Measurements from ENCODE around the gene HEATR5A. TPM values are rescaled to one million over a fixed set of nuclear protein-coding genes. Genes with fewer than 3 reads are reported as not detected.
"Not testable (repeated sequence)": the region's sequence is repeated elsewhere in the genome, so short reads cannot be mapped to it uniquely, and the experiment has no call there.

The HEATR5A gene
- total and polyA plus RNA-seq, 10 of the 15 experiments (the other 5 are each of a cell fraction or from before 2014, with no cell fraction given): 5.1 to 37.1 (median 13.8) TPM

DNA sequence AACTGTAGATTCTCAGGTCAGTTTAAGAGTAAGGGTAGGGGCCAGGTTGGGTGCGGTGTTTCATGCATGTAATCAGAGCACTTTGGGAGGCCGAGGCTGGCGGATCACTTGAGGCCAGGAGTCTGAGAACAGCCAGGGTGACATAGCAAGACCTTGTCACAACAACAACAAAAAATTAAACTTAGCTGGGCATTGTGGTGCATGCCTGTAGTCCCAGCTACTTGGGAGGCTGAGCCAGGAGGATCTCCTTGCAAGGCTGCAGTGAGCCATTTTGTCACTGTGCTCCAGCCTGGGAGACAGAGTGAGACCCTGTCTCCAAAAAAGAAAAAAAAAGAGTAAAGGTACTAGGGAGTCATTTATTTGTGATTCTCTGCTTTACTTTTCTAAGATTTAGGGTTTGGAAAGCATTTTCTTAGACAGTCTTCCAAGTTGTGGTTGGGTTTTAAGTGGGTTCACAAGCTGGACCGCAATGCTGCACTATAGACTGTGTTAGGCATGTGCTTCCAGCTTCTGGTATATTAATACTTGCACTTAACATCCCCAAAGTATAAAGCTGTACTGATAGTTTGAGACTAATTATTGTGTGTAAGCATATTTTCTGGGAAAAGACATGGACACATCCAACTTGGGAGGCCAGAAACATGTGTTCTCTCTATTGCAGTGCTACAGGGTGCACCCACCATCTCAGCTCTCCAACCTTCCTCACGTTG lies 163.7 kb downstream of the HEATR5A start (continued):
- TF ChIP-seq, protein P1, sequence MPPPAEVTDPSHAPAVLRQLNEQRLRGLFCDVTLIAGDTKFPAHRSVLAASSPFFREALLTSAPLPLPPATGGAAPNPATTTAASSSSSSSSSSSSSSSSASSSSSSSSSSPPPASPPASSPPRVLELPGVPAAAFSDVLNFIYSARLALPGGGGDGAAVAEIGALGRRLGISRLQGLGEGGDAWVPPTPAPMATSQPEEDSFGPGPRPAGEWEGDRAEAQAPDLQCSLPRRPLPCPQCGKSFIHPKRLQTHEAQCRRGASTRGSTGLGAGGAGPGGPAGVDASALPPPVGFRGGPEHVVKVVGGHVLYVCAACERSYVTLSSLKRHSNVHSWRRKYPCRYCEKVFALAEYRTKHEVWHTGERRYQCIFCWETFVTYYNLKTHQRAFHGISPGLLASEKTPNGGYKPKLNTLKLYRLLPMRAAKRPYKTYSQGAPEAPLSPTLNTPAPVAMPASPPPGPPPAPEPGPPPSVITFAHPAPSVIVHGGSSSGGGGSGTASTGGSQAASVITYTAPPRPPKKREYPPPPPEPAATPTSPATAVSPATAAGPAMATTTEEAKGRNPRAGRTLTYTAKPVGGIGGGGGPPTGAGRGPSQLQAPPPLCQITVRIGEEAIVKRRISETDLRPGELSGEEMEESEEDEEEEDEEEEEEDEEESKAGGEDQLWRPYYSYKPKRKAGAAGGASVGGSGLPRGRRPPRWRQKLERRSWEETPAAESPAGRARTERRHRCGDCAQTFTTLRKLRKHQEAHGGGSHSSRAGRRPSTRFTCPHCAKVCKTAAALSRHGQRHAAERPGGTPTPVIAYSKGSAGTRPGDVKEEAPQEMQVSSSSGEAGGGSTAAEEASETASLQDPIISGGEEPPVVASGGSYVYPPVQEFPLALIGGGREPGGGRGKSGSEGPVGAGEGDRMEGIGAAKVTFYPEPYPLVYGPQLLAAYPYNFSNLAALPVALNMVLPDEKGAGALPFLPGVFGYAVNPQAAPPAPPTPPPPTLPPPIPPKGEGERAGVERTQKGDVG (CRISPR knock-in tag; IDR thresholded peaks at IDR 0.05): no peak

DNA sequence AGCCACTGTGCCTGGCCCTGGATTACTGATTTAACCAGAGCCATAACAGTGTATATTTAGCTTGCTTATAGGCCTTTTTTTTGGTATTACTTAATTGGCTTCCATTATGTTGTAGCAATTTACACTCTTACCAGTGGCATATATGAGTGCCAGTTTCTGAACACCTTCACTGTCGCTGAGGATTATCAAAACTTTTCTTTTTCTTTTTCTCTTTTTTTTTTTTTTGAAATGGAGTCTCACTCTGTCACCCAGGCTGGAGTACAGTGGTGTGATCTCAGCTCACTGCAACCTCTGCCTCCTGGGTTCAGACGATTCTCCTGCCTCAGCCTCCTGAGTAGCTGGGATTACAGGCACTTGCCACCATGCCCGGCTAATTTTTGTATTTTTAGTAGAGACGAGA lies 164.4 kb downstream of the HEATR5A start:
- POLR2A ChIA-PET: interaction anchor here (1.3 kb wide), 1 partner anchor 10 kb away, joined by 3 read pairs; no protein-coding TSS in a partner anchor

More for the DNA sequence above, 164.4 kb downstream of the HEATR5A start:
- CTCF ChIA-PET: interaction anchor here (0.6 kb wide), 1 partner anchor 9 kb away, joined by 3 read pairs; no protein-coding TSS in a partner anchor
- H3K9ac ChIP-seq (ENCODE audit: control insufficient read depth, insufficient read depth, low read length); SMC1A ChIA-PET (ENCODE audit: uncharacterized antibody, unreplicated experiment); H3K4me2 ChIP-seq (ENCODE audit: control insufficient read depth, insufficient read depth); RAD21 ChIA-PET (ENCODE audit: unreplicated experiment); DNase-seq (ENCODE audit: low read depth, low spot score); FAIRE-seq; H3K4me3 ChIP-seq; H3K4me1 ChIP-seq (ENCODE audit: control insufficient read depth, insufficient read depth, low read length); H2AFZ ChIP-seq (ENCODE audit: control insufficient read depth, low read depth, low read length); H3K27ac ChIP-seq (ENCODE audit: control insufficient read depth, insufficient read depth); H3K36me3 ChIP-seq (ENCODE audit: control insufficient read depth in 2 of 2, insufficient read depth in 2 of 2, low read length in 1 of 2); BruUV-seq (replicated peaks); H3K27me3 ChIP-seq (replicated peaks in 1 of 2; ENCODE audit: control insufficient read depth in 2 of 2, insufficient read depth in 2 of 2, low read length in 1 of 2); H4K20me1 ChIP-seq (ENCODE audit: control insufficient read depth, insufficient read depth); in situ Hi-C loops (cut with MboI); ATAC-seq; intact Hi-C loops (cut with micrococcal nuclease; ENCODE audit: unreplicated experiment); H3K9me3 ChIP-seq (replicated peaks; ENCODE audit: control insufficient read depth, insufficient read depth, low read length); H3K79me2 ChIP-seq (ENCODE audit: control insufficient read depth, insufficient read depth, low read length): not testable (repeated sequence)
- 60% methylated on average over 4 of the region's 4 CpGs for WGBS (ENCODE audit: insufficient coverage, insufficient replicate concordance, low lambda C conversion rate, missing lambda C conversion rate)
